CD4-positive, CD25-positive, alpha-beta regulatory T cell (primary cell): ENCODE data around the gene PCDHA7. TPM values are rescaled to one million over a fixed set of nuclear protein-coding genes. Genes with fewer than 3 reads are reported as not detected.
"Not testable (repeated sequence)": the region's sequence is repeated elsewhere in the genome, so short reads cannot be mapped to it uniquely, and the experiment has no call there.

Experiments
- ATAC-seq, 2 donors: fragments of 150-1000 bp; cut with Tn5 transposase; one replicate each; pipeline ENCODE4 v1.10.0; 2021; ENCODE audit warnings: low read depth in 2 of 2, moderate number of reproducible peaks in 2 of 2, moderate library complexity in 1 of 2
- DNase-seq, 3 donors: peaks; one replicate each; pipeline versions ENCODE4 v3.0.0 to v3.0.0-alpha.2; 2012 to 2022; ENCODE audit warnings: mixed read lengths in 1 of 3
- H3K27ac ChIP-seq: one replicate; pipeline ENCODE4 v1.7.0; 2013; ENCODE audit warnings: mild to moderate bottlenecking, low read length; ENCODE audit not compliant: insufficient read depth, poor library complexity, severe bottlenecking
- H3K27me3 ChIP-seq: one replicate; pipeline ENCODE4 v1.7.0; 2013; ENCODE audit warnings: low read length; ENCODE audit not compliant: control insufficient read depth, insufficient read depth
- H3K36me3 ChIP-seq: one replicate; pipeline ENCODE4 v1.7.0; 2013; ENCODE audit warnings: mild to moderate bottlenecking, low read length, moderate library complexity; ENCODE audit not compliant: control insufficient read depth, insufficient read depth
- H3K4me1 ChIP-seq: 2 replicates; pipeline ENCODE4 v1.7.0; 2013; ENCODE audit warnings: mild to moderate bottlenecking, low read length; ENCODE audit not compliant: insufficient read depth, control insufficient read depth, poor library complexity, severe bottlenecking
- H3K4me3 ChIP-seq: one replicate; pipeline ENCODE4 v1.7.0; 2013; ENCODE audit warnings: low read depth, mild to moderate bottlenecking, low read length, moderate library complexity
- H3K9me3 ChIP-seq, 2 experiments: 1 replicate in 1 of 2; 2 replicates in 1 of 2; pipeline ENCODE4 v1.7.0; 2013; ENCODE audit warnings: low read length in 2 of 2, mild to moderate bottlenecking in 1 of 2, moderate library complexity in 1 of 2; ENCODE audit not compliant: control insufficient read depth in 2 of 2
- H3K27ac Mint-ChIP-seq, 3 donors: one replicate each; pipeline ENCODE4 v1.8.0; 2020 to 2022; ENCODE audit warnings: mild to moderate bottlenecking in 3 of 3, mixed read lengths in 3 of 3, moderate library complexity in 2 of 3
- H3K27me3 Mint-ChIP-seq: one replicate; pipeline ENCODE4 v1.8.0; 2022; ENCODE audit warnings: mild to moderate bottlenecking, mixed read lengths
- H3K36me3 Mint-ChIP-seq: one replicate; pipeline ENCODE4 v1.8.0; 2020; ENCODE audit warnings: mixed read lengths
- H3K4me1 Mint-ChIP-seq, 4 donors: one replicate each; pipeline ENCODE4 v1.8.0; 2020 to 2022; ENCODE audit warnings: mixed read lengths in 4 of 4, mild to moderate bottlenecking in 1 of 4
- H3K4me3 Mint-ChIP-seq, 4 donors: one replicate each; pipeline ENCODE4 v1.8.0; 2020 to 2022; ENCODE audit warnings: mild to moderate bottlenecking in 4 of 4, mixed read lengths in 4 of 4, moderate library complexity in 3 of 4
- H3K9me3 Mint-ChIP-seq, 7 donors: one replicate each; pipeline ENCODE4 v1.8.0; 2020 to 2022; ENCODE audit warnings: mixed read lengths in 7 of 7, mild to moderate bottlenecking in 3 of 7, moderate library complexity in 2 of 7
- polyA plus RNA-seq, 4 donors: library from polyadenylated mRNA; unstranded; fragments of 300-500 nt; fragmentation: Illumina TruSeq; gene quantifications; one replicate each; pipeline ENCODE4 v1.2.3, GENCODE V29; 2021
- total RNA-seq: library from RNA; stranded (reverse); gene quantifications from one replicate; pipeline ENCODE4 v1.2.3, GENCODE V29; 2022

PCDHA7 gene
- total and polyA plus RNA-seq, 5 donors from 2014 or later, result not detected

GRCh38 chr5:140842798-140843733 lies 9.0 kb downstream of the PCDHA7 start:
- no peak overlapping the region for H3K27ac Mint-ChIP-seq

GRCh38 chr5:140848139-140849102 lies 14.4 kb downstream of the PCDHA7 start, which contains the start of gene PCDHA9:
TSS of gene PCDHA9 (plus strand) at chr5:140848382. CDS start at chr5:140848496, 114 bp downstream.
- peaks cover 5 to 11% of the 10 kb centered on the region in 2 experiments for H3K9me3 ChIP-seq
- peaks cover 0 to 13% (median 3%) of the 10 kb centered on the region in 7 donors for H3K9me3 Mint-ChIP-seq
- not testable (repeated sequence) for H3K27ac ChIP-seq, H3K4me1 ChIP-seq, H3K27me3 Mint-ChIP-seq, H3K27me3 ChIP-seq, H3K36me3 Mint-ChIP-seq, DNase-seq, H3K4me1 Mint-ChIP-seq, ATAC-seq, H3K36me3 ChIP-seq, H3K4me3 ChIP-seq, H3K4me3 Mint-ChIP-seq, H3K27ac Mint-ChIP-seq

More at GRCh38 chr5:140842798-140843733, 9.0 kb downstream of the PCDHA7 start:
- H3K36me3 Mint-ChIP-seq, result no peaks in the 10 kb centered on the region
- Histone ChIP-seq H3K36me3 (no peaks in the 10 kb centered on the region), H3K27ac (no peak overlapping the region), H3K27me3 (peaks cover 3% of the 10 kb centered on the region), H3K4me1 (no peaks in the 10 kb centered on the region), H3K9me3 (peaks cover 3 to 8% of the 10 kb centered on the region in 2 experiments), H3K4me3 (no peak overlapping the region)
- peaks cover 0 to 26% (median 7%) of the 10 kb centered on the region in 7 donors for H3K9me3 Mint-ChIP-seq
- no peak overlapping the region for H3K4me3 Mint-ChIP-seq
- ATAC-seq (no peak), DNase-seq (no peak)
- H3K4me1 Mint-ChIP-seq, result no peaks in the 10 kb centered on the region
- no peaks in the 10 kb centered on the region for H3K27me3 Mint-ChIP-seq

GRCh38 chr5:140849831-140850634 lies 16.0 kb downstream of the PCDHA7 start:
- not testable (repeated sequence) for H3K27ac Mint-ChIP-seq, ATAC-seq, H3K36me3 Mint-ChIP-seq, H3K4me3 Mint-ChIP-seq, H3K27me3 ChIP-seq, H3K4me1 Mint-ChIP-seq, H3K27me3 Mint-ChIP-seq, H3K4me3 ChIP-seq, H3K27ac ChIP-seq, H3K36me3 ChIP-seq, H3K4me1 ChIP-seq, DNase-seq
- H3K9me3 Mint-ChIP-seq, result peaks cover 0 to 16% (median 3%) of the 10 kb centered on the region in 7 donors
- H3K9me3 ChIP-seq, result peaks cover 7 to 10% of the 10 kb centered on the region in 2 experiments

GRCh38 chr5:140855772-140856674 lies 22.0 kb downstream of the PCDHA7 start, which contains the start of gene PCDHA10:
TSS of gene PCDHA10 (plus strand) at chr5:140855897. CDS start at chr5:140856049, 152 bp downstream.
- H3K27me3 Mint-ChIP-seq, result no peaks in the 10 kb centered on the region
- Histone ChIP-seq H3K9me3 (peaks cover 9 to 11% of the 10 kb centered on the region in 2 experiments), H3K27ac (no peak within 1 kb of the TSS), H3K27me3 (no peaks in the 10 kb centered on the region), H3K4me1 (no peaks in the 10 kb centered on the region), H3K36me3 (no peaks in the 10 kb centered on the region), H3K4me3 (no peak within 1 kb of the TSS)
- no peaks in the 10 kb centered on the region for H3K36me3 Mint-ChIP-seq
- peaks cover 0 to 29% (median 4%) of the 10 kb centered on the region in 7 donors for H3K9me3 Mint-ChIP-seq
- no peak within 1 kb of the TSS for H3K4me3 Mint-ChIP-seq
- no peaks in the 10 kb centered on the region for H3K4me1 Mint-ChIP-seq
- DNase-seq, result no peak
- ATAC-seq, result no peak
- H3K27ac Mint-ChIP-seq, result peak within 1 kb of the TSS in 1 of 3 donors; percentile 66

- no peaks in the 10 kb centered on the region for H3K27me3 Mint-ChIP-seq
- no peaks in the 10 kb centered on the region for H3K4me1 ChIP-seq
- H3K36me3 Mint-ChIP-seq, result no peaks in the 10 kb centered on the region
- H3K27me3 ChIP-seq, result no peaks in the 10 kb centered on the region
- H3K9me3 ChIP-seq, result peaks cover 11% of the 10 kb centered on the region in 2 experiments
- DNase-seq, result no peak
- H3K4me3 Mint-ChIP-seq, result no peak overlapping the region
- ATAC-seq, result no peak
- no peak overlapping the region for H3K27ac Mint-ChIP-seq
- no peak overlapping the region for H3K27ac ChIP-seq
- peaks cover 3 to 33% (median 6%) of the 10 kb centered on the region in 7 donors for H3K9me3 Mint-ChIP-seq
- no peak overlapping the region for H3K4me3 ChIP-seq
- H3K36me3 ChIP-seq, result no peaks in the 10 kb centered on the region
- H3K4me1 Mint-ChIP-seq, result no peaks in the 10 kb centered on the region
These were observed 23.3 kb downstream of the PCDHA7 start for GRCh38 chr5:140857177-140857986.

GRCh38 chr5:140857987-140858240 lies 23.8 kb downstream of the PCDHA7 start:
- H3K4me1 Mint-ChIP-seq, result no peaks in the 10 kb centered on the region
- H3K36me3 Mint-ChIP-seq, result no peaks in the 10 kb centered on the region
- Histone ChIP-seq H3K36me3 (no peaks in the 10 kb centered on the region), H3K27ac (no peak overlapping the region), H3K9me3 (peaks cover 11% of the 10 kb centered on the region in 2 experiments), H3K27me3 (no peaks in the 10 kb centered on the region), H3K4me3 (no peak overlapping the region), H3K4me1 (no peaks in the 10 kb centered on the region)
- DNase-seq, result no peak
- ATAC-seq, result no peak
- H3K4me3 Mint-ChIP-seq, result no peak overlapping the region
- peaks cover 3 to 33% (median 6%) of the 10 kb centered on the region in 7 donors for H3K9me3 Mint-ChIP-seq
- H3K27me3 Mint-ChIP-seq, result no peaks in the 10 kb centered on the region
- no peak overlapping the region for H3K27ac Mint-ChIP-seq
